PC-3 (cell line): ENCODE results near the gene AHDC1. TPM values are rescaled to one million over a fixed set of nuclear protein-coding genes. Genes with fewer than 3 reads are reported as not detected.
A peak's percentile ranks its signal among the peaks of the same experiment; 100 is the strongest.

Experiments
- ATAC-seq: fragments of 200-7000 bp; cut with Tn5 transposase; 2 replicates; pipeline ENCODE4 v1.9.1; 2020; ENCODE audit warnings: mild to moderate bottlenecking, moderate library complexity
- BruUV-seq: library from RNA; stranded (reverse); fragments of 400-500 nt; replicated peaks from 2 replicates; lab custom pipeline; 2021; lab: Mats Ljungman, UMichigan
- CTCF ChIA-PET: fragments of 300-600 bp; sonication (Branson Sonifier 250); formaldehyde crosslinking; loops from one replicate; lab custom pipeline; 2022; ENCODE audit warnings: antibody characterized with exemption; lab: Charles Lee
- POLR2A ChIA-PET: fragments of 300-600 bp; sonication (Branson Sonifier 250); formaldehyde crosslinking; loops from one replicate; lab custom pipeline; 2022; ENCODE audit warnings: antibody characterized with exemption; ENCODE audit not compliant: unreplicated experiment; lab: Charles Lee
- DNase-seq: peaks from one replicate; pipeline ENCODE4 v3.0.0-alpha.2; 2015
- H2AFZ ChIP-seq: fragments of 300-600 bp; sonication (generic); 2 replicates; pipeline ENCODE4 v1.6.0; 2016; ENCODE audit warnings: antibody characterized with exemption, low read length
- H3F3A ChIP-seq: fragments of 300-600 bp; sonication (generic); one replicate; pipeline ENCODE4 v1.6.0; 2017; ENCODE audit warnings: antibody characterized with exemption, low read length, control low read depth, mild to moderate bottlenecking; ENCODE audit not compliant: unreplicated experiment
- H3K27ac ChIP-seq: fragments of 300-600 bp; sonication (generic); 2 replicates; pipeline ENCODE4 v1.5.1; 2016; ENCODE audit warnings: mild to moderate bottlenecking, low read length
- H3K27me3 ChIP-seq: fragments of 300-600 bp; sonication (generic); 2 replicates; pipeline ENCODE4 v1.6.1; 2016; ENCODE audit warnings: low read length, mixed read lengths
- H3K36me3 ChIP-seq: fragments of 300-600 bp; sonication (generic); 2 replicates; pipeline ENCODE4 v1.6.1; 2016; ENCODE audit warnings: low read depth, mixed run types, low read length, mixed read lengths
- H3K4me1 ChIP-seq: fragments of 300-600 bp; sonication (generic); 2 replicates; pipeline ENCODE4 v1.5.1; 2016; ENCODE audit warnings: low read length; ENCODE audit not compliant: insufficient read depth
- H3K4me2 ChIP-seq: fragments of 300-600 bp; sonication (generic); 2 replicates; pipeline ENCODE4 v1.6.0; 2016; ENCODE audit warnings: low read length
- H3K4me3 ChIP-seq: fragments of 300-600 bp; sonication (generic); 2 replicates; pipeline ENCODE4 v1.5.1; 2016; ENCODE audit warnings: mild to moderate bottlenecking, low read length, mixed read lengths
- H3K79me2 ChIP-seq: fragments of 300-600 bp; sonication (generic); 2 replicates; pipeline ENCODE4 v1.6.1; 2017; ENCODE audit warnings: low read length, mixed read lengths
- H3K9ac ChIP-seq: fragments of 300-600 bp; sonication (generic); 2 replicates; pipeline ENCODE4 v1.6.0; 2016; ENCODE audit warnings: mild to moderate bottlenecking, low read length
- H3K9me2 ChIP-seq: fragments of 300-600 bp; sonication (generic); replicated peaks from 2 replicates; pipeline ENCODE4 v1.6.1; 2016; ENCODE audit warnings: mixed run types, low read length, mixed read lengths
- H3K9me3 ChIP-seq: fragments of 300-600 bp; sonication (generic); 2 replicates; pipeline ENCODE4 v1.6.1; 2016; ENCODE audit warnings: low read length, mixed read lengths
- H4K20me1 ChIP-seq: fragments of 300-600 bp; sonication (generic); 2 replicates; pipeline ENCODE4 v1.6.1; 2016; ENCODE audit warnings: low read length, mixed read lengths
- EZH2 ChIP-seq: fragments of 300-600 bp; sonication (generic); IDR thresholded peaks from one replicate; pipeline ENCODE4 v1.6.1; 2017; ENCODE audit warnings: antibody characterized with exemption, mild to moderate bottlenecking, low read length; ENCODE audit not compliant: unreplicated experiment
- EZH2phosphoT487 ChIP-seq: fragments of 300-600 bp; sonication (generic); IDR thresholded peaks from 2 replicates; pipeline ENCODE4 v1.6.1; 2018; ENCODE audit warnings: mild to moderate bottlenecking, antibody characterized with exemption, low read length, borderline replicate concordance
- intact Hi-C: fragments of 100-400 bp; cut with micrococcal nuclease; formaldehyde crosslinking; loops from 2 replicates; pipeline ENCODE4 v1.9.0; 2023
- total RNA-seq: library from RNA; depleted of rRNA; stranded (reverse); fragments of >200 nt; gene quantifications from 2 replicates; pipeline ENCODE4 v1.2.3, GENCODE V29; 2014
- TF ChIP-seq, protein P1 (sequence below): fragments of 300-600 bp; sonication (generic); conservative IDR thresholded peaks from 2 replicates; pipeline ENCODE4 v1.5.1; 2017; ENCODE audit warnings: antibody characterized with exemption, low read depth, mild to moderate bottlenecking, low read length

The AHDC1 gene
- total RNA-seq, 1 experiment from 2014 or later, result 15.2 TPM

DNA sequence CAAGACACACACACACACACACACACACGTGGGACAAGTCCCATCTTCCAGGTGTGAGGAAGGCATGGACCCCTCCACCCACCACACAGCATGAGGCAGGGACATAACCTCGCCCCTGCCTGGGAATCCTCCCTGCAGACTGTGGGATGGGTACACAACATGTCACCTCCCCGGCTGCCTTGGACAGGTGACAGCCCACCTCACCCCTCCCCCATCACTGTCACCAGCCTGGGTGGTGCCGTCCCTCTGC lies 40.7 kb downstream of the AHDC1 start:
- Histone ChIP-seq H3K9me3 (no peaks in the 10 kb centered on the region), H3K4me3 (peak overlapping the region; percentile 53; the same call in 1 of the 2 replicates), H3K27ac (peak overlapping the region; percentile 90), H2AFZ (no peak overlapping the region), H3K27me3 (no peaks in the 10 kb centered on the region), H3K36me3 (peaks cover 4% of the 10 kb centered on the region; the same call in 1 of the 2 replicates), H3K4me2 (peak overlapping the region; percentile 84), H3K4me1 (peaks cover 45% of the 10 kb centered on the region), H4K20me1 (no peaks in the 10 kb centered on the region), H3K9ac (peak overlapping the region; percentile 55), H3K79me2 (peaks cover 72% of the 10 kb centered on the region), H3F3A (peaks cover 5% of the 10 kb centered on the region), H3K9me2 (no peaks in the 10 kb centered on the region)
- ChIA-PET POLR2A (no interaction called here), CTCF (no interaction called here)
- no TSS peak for BruUV-seq
- intact Hi-C loops, result no loop called here
- TF ChIP-seq, protein P1, sequence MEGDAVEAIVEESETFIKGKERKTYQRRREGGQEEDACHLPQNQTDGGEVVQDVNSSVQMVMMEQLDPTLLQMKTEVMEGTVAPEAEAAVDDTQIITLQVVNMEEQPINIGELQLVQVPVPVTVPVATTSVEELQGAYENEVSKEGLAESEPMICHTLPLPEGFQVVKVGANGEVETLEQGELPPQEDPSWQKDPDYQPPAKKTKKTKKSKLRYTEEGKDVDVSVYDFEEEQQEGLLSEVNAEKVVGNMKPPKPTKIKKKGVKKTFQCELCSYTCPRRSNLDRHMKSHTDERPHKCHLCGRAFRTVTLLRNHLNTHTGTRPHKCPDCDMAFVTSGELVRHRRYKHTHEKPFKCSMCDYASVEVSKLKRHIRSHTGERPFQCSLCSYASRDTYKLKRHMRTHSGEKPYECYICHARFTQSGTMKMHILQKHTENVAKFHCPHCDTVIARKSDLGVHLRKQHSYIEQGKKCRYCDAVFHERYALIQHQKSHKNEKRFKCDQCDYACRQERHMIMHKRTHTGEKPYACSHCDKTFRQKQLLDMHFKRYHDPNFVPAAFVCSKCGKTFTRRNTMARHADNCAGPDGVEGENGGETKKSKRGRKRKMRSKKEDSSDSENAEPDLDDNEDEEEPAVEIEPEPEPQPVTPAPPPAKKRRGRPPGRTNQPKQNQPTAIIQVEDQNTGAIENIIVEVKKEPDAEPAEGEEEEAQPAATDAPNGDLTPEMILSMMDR, result no peak
- TF ChIP-seq EZH2phosphoT487, result no peak
- no peak for TF ChIP-seq EZH2
- ATAC-seq (no peak), DNase-seq (no peak)

DNA sequence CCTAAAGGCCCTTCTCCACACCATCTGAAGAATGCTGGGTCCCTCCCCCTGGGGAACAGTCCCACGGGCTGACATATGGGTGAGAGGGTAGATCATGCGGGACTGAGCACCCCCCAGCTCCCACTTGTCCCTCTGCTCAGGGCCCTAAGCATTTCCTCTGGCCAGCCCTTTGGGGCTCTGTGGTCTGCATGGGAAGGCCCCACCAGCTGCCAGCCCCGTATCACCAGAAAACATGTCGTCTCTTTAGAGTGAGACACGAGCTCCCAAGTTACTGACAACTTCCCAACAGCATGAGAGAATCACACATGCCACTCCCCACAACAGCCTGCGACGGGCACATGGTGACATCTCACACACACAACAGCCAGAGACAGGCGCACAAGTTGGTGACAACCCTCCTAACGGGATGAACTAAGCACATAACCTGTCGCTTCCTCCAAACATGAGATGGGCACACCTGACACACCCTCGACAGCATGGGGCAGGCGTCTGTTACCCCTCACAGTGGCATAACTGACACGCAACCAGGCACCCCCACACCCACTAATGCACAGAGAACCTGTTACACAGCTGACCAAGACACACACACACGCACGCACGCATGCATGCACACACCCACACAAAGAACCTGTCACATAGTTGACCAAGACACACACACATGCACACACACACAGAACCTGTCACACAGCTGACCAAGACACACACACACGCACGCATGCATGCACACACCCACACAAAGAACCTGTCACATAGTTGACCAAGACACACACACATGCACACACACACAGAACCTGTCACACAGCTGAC lies 41.2 kb downstream of the AHDC1 start:
- peaks cover 67% of the 10 kb centered on the region for H3K79me2 ChIP-seq
- peaks cover 45% of the 10 kb centered on the region for H3K4me1 ChIP-seq

More for the DNA sequence above, 41.2 kb downstream of the AHDC1 start:
- no peak for DNase-seq
- Histone ChIP-seq H3K27me3 (no peaks in the 10 kb centered on the region), H4K20me1 (no peaks in the 10 kb centered on the region), H3K4me2 (no peak overlapping the region), H3K4me3 (no peak overlapping the region), H3K9me2 (no peaks in the 10 kb centered on the region), H3K9ac (no peak overlapping the region; the same call in 1 of the 2 replicates), H3K36me3 (peaks cover 4% of the 10 kb centered on the region; the same call in 1 of the 2 replicates), H2AFZ (no peak overlapping the region), H3K9me3 (no peaks in the 10 kb centered on the region), H3F3A (peaks cover 7% of the 10 kb centered on the region), H3K27ac (peak overlapping the region; percentile 90)
- no peak for ATAC-seq
- POLR2A ChIA-PET, result no interaction called here
- TF ChIP-seq, protein P1, result no peak
- TF ChIP-seq EZH2phosphoT487 (no peak), EZH2 (no peak)
- intact Hi-C loops, result no loop called here
- CTCF ChIA-PET, result no interaction called here
- no TSS peak for BruUV-seq
